ENCODE data around the gene CCL17. TPM values are rescaled to one million over a fixed set of nuclear protein-coding genes. Genes with fewer than 3 reads are reported as not detected.
A peak's percentile ranks its signal among the peaks of the same experiment; 100 is the strongest.

The CCL17 gene
- polyA plus RNA-seq, 4 donors, result 0.18 to 0.45 TPM; not detected in 2

DNA sequence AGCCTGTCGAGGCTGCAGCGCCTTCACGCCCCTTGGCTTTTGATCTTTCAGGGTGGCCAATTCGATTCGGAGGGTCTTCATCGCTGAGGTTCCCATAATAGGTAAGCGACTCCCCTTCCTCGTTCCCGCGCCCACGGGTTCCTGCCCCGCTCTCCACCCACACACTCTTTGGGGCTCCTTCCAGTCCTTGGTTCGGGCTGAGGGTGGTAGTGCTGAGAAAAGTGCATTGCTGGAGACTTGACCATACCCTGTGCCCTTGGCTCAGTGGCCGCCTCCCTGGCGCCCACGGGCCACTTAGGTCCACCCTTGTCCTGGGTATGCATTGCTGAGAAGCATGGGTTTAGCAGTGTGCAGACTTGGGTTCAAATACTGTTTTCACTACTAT is 58.4 kb downstream of the CCL17 start:
- peaks cover 4 to 48% (median 13%) of the 10 kb centered on the region in 3 donors for H3K36me3 ChIP-seq (ENCODE audit: control insufficient read depth in 3 of 3, insufficient read depth in 2 of 3, low read depth in 1 of 3, low read length in 3 of 3)
- WGBS, 3 donors, result 0 to 2% (median 1%) methylated on average over 16 of the region's 16 CpGs
- FAIRE-seq (no peak), DNase-seq (peak in 1 of 2 donors; percentile 31)
- H3K27me3 ChIP-seq (ENCODE audit: control insufficient read depth in 3 of 3, insufficient read depth in 3 of 3, low read length in 3 of 3), result no peaks in the 10 kb centered on the region
- H3K27ac ChIP-seq (ENCODE audit: low read depth in 1 of 3, low read length in 2 of 3), result peak overlapping the region in 1 of 3 donors; percentile 5
- no peaks in the 10 kb centered on the region for H3K9me3 ChIP-seq (ENCODE audit: control insufficient read depth in 2 of 2, insufficient read depth in 1 of 2, low read depth in 1 of 2, low read length in 1 of 2)
- peak overlapping the region; percentile 75 to 86 (median 84) for H3K4me3 ChIP-seq (ENCODE audit: low read depth in 1 of 3, low read length in 3 of 3)
- H3K4me1 ChIP-seq (ENCODE audit: control insufficient read depth in 3 of 3, insufficient read depth in 2 of 3, low read depth in 1 of 3, low read length in 2 of 3), result peaks cover 0 to 5% (median 4%) of the 10 kb centered on the region in 3 donors

DNA sequence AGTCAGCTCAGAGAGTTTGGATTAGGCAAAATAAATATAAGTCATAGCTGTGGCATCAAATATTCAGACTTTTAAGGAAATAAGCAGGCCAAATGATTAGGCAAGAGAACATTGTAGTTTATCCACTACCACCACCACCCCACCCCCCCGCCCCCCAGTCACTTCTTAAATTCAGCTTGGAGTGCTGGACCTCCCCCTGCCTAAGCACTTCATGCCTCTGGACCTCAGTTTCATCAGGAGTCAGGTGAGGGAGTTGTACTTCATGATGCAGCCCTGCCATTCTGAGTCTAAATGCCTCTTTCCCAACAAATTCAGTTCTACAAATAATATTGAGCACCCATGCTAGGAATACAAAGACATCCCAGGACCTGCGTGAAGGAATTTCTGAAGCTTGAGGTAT is 60.0 kb downstream of the CCL17 start:
- Histone ChIP-seq H3K9me3 (ENCODE audit: control insufficient read depth in 2 of 2, insufficient read depth in 1 of 2, low read depth in 1 of 2, low read length in 1 of 2) (no peaks in the 10 kb centered on the region), H3K4me3 (ENCODE audit: low read depth in 1 of 3, low read length in 3 of 3) (no peak overlapping the region), H3K36me3 (ENCODE audit: control insufficient read depth in 3 of 3, insufficient read depth in 2 of 3, low read depth in 1 of 3, low read length in 3 of 3) (peaks cover 2 to 54% (median 11%) of the 10 kb centered on the region in 3 donors), H3K27ac (ENCODE audit: low read depth in 1 of 3, low read length in 2 of 3) (no peak overlapping the region), H3K27me3 (ENCODE audit: control insufficient read depth in 3 of 3, insufficient read depth in 3 of 3, low read length in 3 of 3) (no peaks in the 10 kb centered on the region), H3K4me1 (ENCODE audit: control insufficient read depth in 3 of 3, insufficient read depth in 2 of 3, low read depth in 1 of 3, low read length in 2 of 3) (peaks cover 0 to 8% (median 4%) of the 10 kb centered on the region in 3 donors)
- 89 to 96% (median 95%) methylated on average over 2 of the region's 2 CpGs for WGBS, 3 donors
- DNase-seq (no peak), FAIRE-seq (no peak)

Other genes starting within 250 kb of the CCL17 start
- gene PSME3IP1, start 218.7 kb upstream of the CCL17 start, polyA plus RNA-seq, result 10 to 100 TPM; 60.8 to 93.4 (median 70.6) TPM
- gene RSPRY1, start 218.4 kb upstream of the CCL17 start, polyA plus RNA-seq, result 10 to 100 TPM; 12.4 to 43.9 (median 17.2) TPM
- gene ARL2BP, start 159.5 kb upstream of the CCL17 start, polyA plus RNA-seq, result 10 to 100 TPM; 18.8 to 40.9 (median 27.6) TPM
- 100 to 1,000 TPM in 3 of 4 donors, 10 to 100 TPM in 1; 56.9 to 162 (median 138) TPM for gene PLLP, start 120.1 kb upstream of the CCL17 start, polyA plus RNA-seq
- under 1 TPM in 2 of 4 donors, not detected in 2; 0.16 to 0.43 TPM for gene CCL22, start 46.0 kb upstream of the CCL17 start, polyA plus RNA-seq
- 10 to 100 TPM in 2 of 4 donors, under 1 TPM in 2; 0.67 to 25.4 (median 9.7) TPM for gene CX3CL1, start 32.3 kb upstream of the CCL17 start, polyA plus RNA-seq
- 10 to 100 TPM; 39.4 to 55.9 (median 47.2) TPM for gene CIAPIN1, start 42.6 kb downstream of the CCL17 start, polyA plus RNA-seq
- 100 to 1,000 TPM in 2 of 4 donors, 10 to 100 TPM in 2; 63.9 to 177 (median 107) TPM for gene COQ9, start 42.7 kb downstream of the CCL17 start, polyA plus RNA-seq
- 10 to 100 TPM; 51.7 to 86.8 (median 61.4) TPM for gene POLR2C, start 57.9 kb downstream of the CCL17 start, polyA plus RNA-seq
- 100 to 1,000 TPM in 3 of 4 donors, 10 to 100 TPM in 1; 53.0 to 144 (median 123) TPM for gene DOK4, start 81.7 kb downstream of the CCL17 start, polyA plus RNA-seq
- gene CCDC102A, start 131.8 kb downstream of the CCL17 start, polyA plus RNA-seq, result 1 to 10 TPM; 1.1 to 4.5 (median 2.2) TPM
- 1 to 10 TPM; 2.4 to 9.3 (median 3.6) TPM for gene ADGRG5, start 137.9 kb downstream of the CCL17 start, polyA plus RNA-seq
- gene ADGRG1, start 223.9 kb downstream of the CCL17 start, polyA plus RNA-seq, result 100 to 1,000 TPM in 1 of 4 donors, 10 to 100 TPM in 1, 1 to 10 TPM in 2; 4.1 to 158 (median 26.0) TPM